GM12892 (cell line): ENCODE data around the gene CSNK1A1L.

Experiments used
- POLR2A ChIP-seq: IDR thresholded peaks from 2 replicates; pipeline ENCODE4 v1.6.1; 2011; ENCODE audit warnings: low read depth, low read length, control low read depth
- POLR2AphosphoS5 ChIP-seq: IDR thresholded peaks from 2 replicates; pipeline ENCODE4 v1.6.1; 2011; ENCODE audit warnings: low read depth, low read length, control low read depth
- TAF1 ChIP-seq: IDR thresholded peaks from 2 replicates; pipeline ENCODE4 v1.6.1; 2011; ENCODE audit warnings: low read depth, mild to moderate bottlenecking, control low read depth, low read length, borderline replicate concordance

DNA sequence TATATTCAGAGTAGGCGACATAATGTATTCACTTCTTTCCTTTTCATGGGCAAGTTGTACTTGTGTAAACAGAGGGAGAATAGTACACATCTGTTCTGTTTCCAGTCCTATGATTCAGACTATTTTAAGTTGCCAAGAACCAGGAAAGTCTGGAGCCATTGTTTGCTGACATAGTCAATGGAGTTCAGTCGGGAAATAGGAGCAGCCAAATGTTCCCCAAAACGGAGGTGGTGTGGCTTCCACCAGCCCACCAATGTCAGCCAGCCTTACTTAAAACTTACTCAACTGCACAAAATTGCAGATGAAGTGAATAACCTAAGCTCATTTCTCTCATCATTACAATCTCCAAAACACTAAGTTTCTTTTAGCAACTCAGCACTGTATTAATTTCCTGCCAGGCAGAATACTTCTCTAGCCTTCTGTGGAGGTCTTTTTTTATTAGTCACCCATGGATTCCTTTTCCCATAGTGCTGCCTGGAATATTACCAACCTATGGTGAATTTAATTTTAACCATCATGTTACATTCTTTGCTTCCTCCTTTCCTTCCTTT, 22.3 kb upstream of the CSNK1A1L start:
- no peak for TF ChIP-seq POLR2A
- TF ChIP-seq POLR2AphosphoS5 = no peak
- TF ChIP-seq TAF1 = no peak
